Loucy (cell line): ENCODE results near the gene TTC8.

Source experiments
- EZH2phosphoT487 ChIP-seq: fragments of 200-600 bp; IDR thresholded peaks from 2 replicates; pipeline ENCODE4 v1.6.1; 2018; ENCODE audit warnings: antibody characterized with exemption, mild to moderate bottlenecking, moderate library complexity, borderline replicate concordance
- TF ChIP-seq, protein P1 (sequence below): fragments of 200-600 bp; sonication (generic); conservative IDR thresholded peaks from 2 replicates; pipeline ENCODE4 v1.5.1; 2014; ENCODE audit warnings: mild to moderate bottlenecking, antibody characterized with exemption, low read length

DNA sequence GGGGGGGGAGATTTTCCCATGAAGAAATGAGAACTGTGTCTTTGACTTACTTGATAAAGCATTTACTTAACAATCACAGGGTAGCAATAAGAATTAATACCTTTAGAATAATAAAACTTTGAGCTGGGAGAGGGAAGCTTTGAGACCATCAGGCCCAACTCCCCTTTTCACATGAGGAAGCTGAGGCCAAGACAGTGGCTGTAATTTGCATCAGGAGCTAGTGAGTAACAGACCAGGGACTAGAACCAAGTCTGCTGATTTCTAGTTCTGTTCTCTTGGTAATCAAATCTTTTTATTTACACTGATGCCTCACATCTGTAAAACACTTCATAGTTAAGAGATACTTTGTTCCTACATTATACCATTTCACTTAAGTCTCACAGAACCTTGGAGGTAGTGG, 28.7 kb downstream of the TTC8 start:
- TF ChIP-seq, protein P1, sequence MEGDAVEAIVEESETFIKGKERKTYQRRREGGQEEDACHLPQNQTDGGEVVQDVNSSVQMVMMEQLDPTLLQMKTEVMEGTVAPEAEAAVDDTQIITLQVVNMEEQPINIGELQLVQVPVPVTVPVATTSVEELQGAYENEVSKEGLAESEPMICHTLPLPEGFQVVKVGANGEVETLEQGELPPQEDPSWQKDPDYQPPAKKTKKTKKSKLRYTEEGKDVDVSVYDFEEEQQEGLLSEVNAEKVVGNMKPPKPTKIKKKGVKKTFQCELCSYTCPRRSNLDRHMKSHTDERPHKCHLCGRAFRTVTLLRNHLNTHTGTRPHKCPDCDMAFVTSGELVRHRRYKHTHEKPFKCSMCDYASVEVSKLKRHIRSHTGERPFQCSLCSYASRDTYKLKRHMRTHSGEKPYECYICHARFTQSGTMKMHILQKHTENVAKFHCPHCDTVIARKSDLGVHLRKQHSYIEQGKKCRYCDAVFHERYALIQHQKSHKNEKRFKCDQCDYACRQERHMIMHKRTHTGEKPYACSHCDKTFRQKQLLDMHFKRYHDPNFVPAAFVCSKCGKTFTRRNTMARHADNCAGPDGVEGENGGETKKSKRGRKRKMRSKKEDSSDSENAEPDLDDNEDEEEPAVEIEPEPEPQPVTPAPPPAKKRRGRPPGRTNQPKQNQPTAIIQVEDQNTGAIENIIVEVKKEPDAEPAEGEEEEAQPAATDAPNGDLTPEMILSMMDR, result no peak
- no peak for TF ChIP-seq EZH2phosphoT487
